Activated T-cell treated with anti-CD3 and anti-CD28 coated beads, Interleukin-2, amount 50 U/mL, for 72 hours (primary cell): Measurements from ENCODE around the gene PMM1. TPM values are rescaled to one million over a fixed set of nuclear protein-coding genes. Genes with fewer than 3 reads are reported as not detected.

Source experiments
- ATAC-seq, 2 donors: fragments of 150-1000 bp; cut with Tn5 transposase; replicated peaks in 1 of 2; 2 replicates each; pipeline ENCODE4 v1.10.0; 2021; ENCODE audit warnings: moderate library complexity in 2 of 2, mild to moderate bottlenecking in 1 of 2
- DNase-seq, 2 donors: peaks; one replicate each; pipeline ENCODE4 v3.0.0; 2021 to 2022; ENCODE audit warnings: mixed read lengths in 1 of 2
- H3K27ac Mint-ChIP-seq: one replicate; pipeline ENCODE4 v1.8.0; 2022; ENCODE audit warnings: mild to moderate bottlenecking, moderate library complexity, mixed read lengths
- H3K27me3 Mint-ChIP-seq: one replicate; pipeline ENCODE4 v1.8.0; 2022; ENCODE audit warnings: low read depth, mixed read lengths
- H3K36me3 Mint-ChIP-seq, 2 donors: one replicate each; pipeline ENCODE4 v1.8.0; 2022; ENCODE audit warnings: mixed read lengths in 2 of 2, mild to moderate bottlenecking in 1 of 2; ENCODE audit not compliant: insufficient read depth in 2 of 2
- H3K4me1 Mint-ChIP-seq: one replicate; pipeline ENCODE4 v1.8.0; 2022; ENCODE audit warnings: low read depth, mixed read lengths
- H3K4me3 Mint-ChIP-seq, 2 donors: one replicate each; pipeline ENCODE4 v1.8.0; 2022; ENCODE audit warnings: mild to moderate bottlenecking in 2 of 2, mixed read lengths in 2 of 2, moderate library complexity in 2 of 2
- H3K9me3 Mint-ChIP-seq, 2 donors: one replicate each; pipeline ENCODE4 v1.8.0; 2022; ENCODE audit warnings: mixed read lengths in 2 of 2
- total RNA-seq, 2 donors: library from RNA; stranded (reverse); gene quantifications; one replicate each; pipeline ENCODE4 v1.2.3, GENCODE V29; 2022

PMM1 gene
- total RNA-seq, 2 donors from 2014 or later, result 84.3 to 86.2 TPM

DNA sequence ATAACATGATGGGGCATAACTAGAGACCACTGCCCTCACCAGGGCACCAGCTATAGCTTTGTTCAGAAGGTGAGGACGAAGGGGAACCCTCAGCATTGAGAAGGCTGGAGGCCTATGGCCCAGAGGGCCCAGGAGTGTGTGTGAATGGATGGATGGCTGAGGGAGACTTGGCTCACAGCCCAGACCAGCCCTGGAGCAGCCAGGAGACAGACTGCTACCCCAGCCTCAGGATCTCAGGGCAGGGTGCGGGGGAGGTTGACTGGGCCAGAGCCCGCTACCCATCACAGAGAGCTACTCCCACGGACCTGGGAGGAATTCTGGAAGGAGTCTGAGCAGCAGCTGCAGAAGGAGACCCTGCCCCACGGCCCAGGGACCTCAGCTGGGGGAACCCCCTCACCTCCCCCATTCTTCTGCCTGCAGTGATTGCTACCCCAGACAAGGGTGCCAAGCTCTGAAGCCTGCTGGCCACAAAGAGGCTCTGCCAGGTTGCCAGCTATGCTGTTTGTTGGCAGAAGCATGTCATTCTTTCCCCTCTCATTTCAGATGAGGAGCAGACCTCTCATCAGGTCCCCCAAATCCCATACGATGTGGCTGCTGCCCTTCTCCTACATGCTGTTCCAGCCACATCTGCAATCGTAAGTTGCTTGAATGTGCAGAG, 34.2 kb downstream of the PMM1 start:
- no peaks in the 10 kb centered on the region for H3K4me1 Mint-ChIP-seq
- no peak for DNase-seq

DNA sequence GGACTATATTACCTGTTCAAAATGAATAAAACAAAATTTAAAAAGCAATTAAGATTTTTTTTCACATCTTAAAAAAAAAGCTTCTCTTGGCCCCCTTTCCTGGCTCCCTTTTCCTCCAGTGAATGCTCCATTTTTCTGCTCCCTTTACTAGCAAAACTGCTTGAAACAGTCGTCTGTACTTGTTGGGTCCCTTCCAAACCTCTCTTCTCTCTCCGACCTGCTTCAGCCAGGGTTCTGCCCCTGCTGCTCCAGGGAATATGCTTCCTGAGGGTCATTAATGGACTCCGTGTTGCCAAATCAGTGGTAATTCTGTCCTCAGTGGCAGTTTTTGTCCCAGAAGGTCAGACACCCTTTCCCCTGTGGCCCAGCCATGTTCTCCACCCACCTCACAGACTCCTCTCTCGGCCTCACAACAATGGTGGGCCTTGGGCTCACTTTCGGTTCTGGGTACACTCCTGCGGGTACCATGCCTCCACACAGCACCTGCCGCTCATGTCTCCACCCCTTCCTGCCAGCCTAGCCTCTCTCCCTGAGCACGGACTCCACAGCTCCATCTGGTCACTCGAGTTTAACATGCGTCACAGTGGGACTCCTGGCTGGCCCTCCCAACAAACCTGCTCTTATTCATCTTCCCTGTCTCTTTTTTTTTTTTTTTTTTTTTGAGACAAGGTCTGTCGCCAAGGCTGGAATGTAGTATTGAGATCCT, 37.6 kb downstream of the PMM1 start:
- no peaks in the 10 kb centered on the region for H3K4me1 Mint-ChIP-seq
- DNase-seq, result no peak
- no peaks in the 10 kb centered on the region for H3K36me3 Mint-ChIP-seq
- H3K27ac Mint-ChIP-seq, result no peak overlapping the region
- no peaks in the 10 kb centered on the region for H3K9me3 Mint-ChIP-seq
- no peak for ATAC-seq
- H3K4me3 Mint-ChIP-seq, result no peak overlapping the region
- H3K27me3 Mint-ChIP-seq, result peaks cover 10% of the 10 kb centered on the region

More for the DNA sequence above, 34.2 kb downstream of the PMM1 start:
- Mint-ChIP-seq H3K4me3 (no peak overlapping the region), H3K9me3 (no peaks in the 10 kb centered on the region), H3K27ac (no peak overlapping the region), H3K27me3 (peaks cover 20% of the 10 kb centered on the region), H3K36me3 (no peaks in the 10 kb centered on the region)
- no peak for ATAC-seq

DNA sequence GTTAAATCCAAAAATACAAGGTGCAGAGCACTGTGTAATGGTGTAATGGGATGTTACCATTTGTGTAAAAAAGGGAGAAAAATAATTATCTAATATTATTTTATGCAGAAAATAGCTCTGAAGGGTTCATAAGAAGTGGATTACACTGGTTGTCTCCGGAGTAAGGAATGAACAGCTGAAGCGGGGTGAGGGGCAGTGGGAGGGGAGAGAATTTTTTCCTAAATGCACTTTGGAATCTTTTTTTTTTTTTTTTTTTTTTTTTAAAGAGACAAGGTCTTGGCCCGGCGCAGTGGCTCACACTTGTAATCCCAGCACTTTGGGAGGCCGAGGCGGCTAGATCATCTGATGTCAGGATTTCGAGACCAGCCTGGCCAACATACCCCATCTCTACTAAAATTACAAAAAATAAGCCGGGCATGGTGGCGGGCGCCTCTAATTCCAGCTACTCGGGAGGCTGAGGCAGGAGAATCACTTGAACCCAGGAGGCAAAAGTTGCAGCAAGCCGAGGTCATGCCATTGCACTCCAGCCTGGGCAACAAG, 38.6 kb downstream of the PMM1 start:
- H3K27ac Mint-ChIP-seq, result no peak overlapping the region
- no peaks in the 10 kb centered on the region for H3K9me3 Mint-ChIP-seq
- H3K4me1 Mint-ChIP-seq, result no peaks in the 10 kb centered on the region
- H3K36me3 Mint-ChIP-seq, result no peaks in the 10 kb centered on the region
- peaks cover under 1% of the 10 kb centered on the region for H3K27me3 Mint-ChIP-seq
- H3K4me3 Mint-ChIP-seq, result no peak overlapping the region
- ATAC-seq (no peak), DNase-seq (no peak)

DNA sequence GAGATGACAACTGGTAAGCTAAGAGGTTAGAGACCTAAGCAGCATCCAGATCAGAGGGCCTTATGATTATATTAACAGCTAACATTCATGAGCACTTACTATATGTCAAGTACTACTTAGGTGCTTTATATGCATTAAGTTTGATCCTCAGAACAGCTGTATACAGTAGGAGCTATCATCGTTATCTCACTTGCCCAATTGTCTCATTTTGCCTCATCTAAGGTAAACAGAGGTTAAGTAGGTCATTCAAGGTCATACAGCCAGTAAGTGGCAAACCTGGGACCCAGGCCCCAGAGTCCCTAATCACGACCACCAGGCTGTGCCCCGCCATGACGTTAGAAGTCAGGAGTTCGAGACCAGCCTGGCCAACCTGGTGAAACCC, 40.8 kb downstream of the PMM1 start:
- no peak for DNase-seq
- Mint-ChIP-seq H3K36me3 (peaks cover 1% of the 10 kb centered on the region in 2 donors), H3K4me1 (peaks cover 13% of the 10 kb centered on the region), H3K9me3 (no peaks in the 10 kb centered on the region), H3K27ac (no peak overlapping the region), H3K4me3 (no peak overlapping the region), H3K27me3 (no peaks in the 10 kb centered on the region)
- ATAC-seq, result no peak

DNA sequence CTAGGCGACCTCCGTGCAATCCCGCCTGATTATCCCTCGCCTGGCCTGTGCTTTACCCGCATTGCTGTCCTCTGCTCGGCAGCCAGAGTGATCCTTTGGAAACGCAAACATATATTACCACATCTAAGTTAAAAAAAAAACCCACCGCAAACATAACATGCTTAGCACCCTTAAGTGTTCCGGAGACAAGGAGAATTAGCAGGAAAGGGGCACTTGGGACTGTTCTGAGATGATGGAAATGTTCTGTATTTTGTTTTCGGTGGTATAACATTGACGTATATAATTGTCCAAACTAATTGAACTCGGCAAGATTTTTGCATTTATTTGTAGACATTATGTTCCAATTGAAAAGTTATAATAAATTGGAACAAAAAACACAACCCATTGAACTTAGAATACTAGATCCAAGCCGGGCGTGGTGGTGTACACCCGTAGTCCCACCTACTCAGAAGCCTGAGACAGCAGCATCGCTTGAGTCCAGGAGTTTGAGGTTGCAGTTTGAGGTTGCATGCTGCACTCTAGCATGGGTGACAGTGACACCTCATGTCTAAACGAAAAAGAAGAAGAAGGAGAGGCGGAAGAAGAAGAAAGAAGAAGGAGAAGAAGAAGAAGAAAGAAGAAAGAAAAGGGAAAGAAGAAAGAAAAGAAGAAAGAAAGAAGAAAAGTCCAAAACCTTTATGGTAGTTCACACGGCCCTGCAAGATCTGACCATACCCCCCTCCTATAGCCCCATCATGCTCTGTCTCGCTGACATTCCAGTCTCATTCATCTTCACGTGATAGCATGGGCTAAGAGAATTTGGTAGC, 44.8 kb downstream of the PMM1 start:
- ATAC-seq (no peak), DNase-seq (no peak)
- peaks cover 46% of the 10 kb centered on the region for H3K4me1 Mint-ChIP-seq
- peak overlapping the region; percentile 98 to 100 for H3K4me3 Mint-ChIP-seq
- H3K27ac Mint-ChIP-seq, result peak overlapping the region; percentile 84
- no peaks in the 10 kb centered on the region for H3K27me3 Mint-ChIP-seq
- H3K9me3 Mint-ChIP-seq, result no peaks in the 10 kb centered on the region
- H3K36me3 Mint-ChIP-seq, result peaks cover 1% of the 10 kb centered on the region in 2 donors

DNA sequence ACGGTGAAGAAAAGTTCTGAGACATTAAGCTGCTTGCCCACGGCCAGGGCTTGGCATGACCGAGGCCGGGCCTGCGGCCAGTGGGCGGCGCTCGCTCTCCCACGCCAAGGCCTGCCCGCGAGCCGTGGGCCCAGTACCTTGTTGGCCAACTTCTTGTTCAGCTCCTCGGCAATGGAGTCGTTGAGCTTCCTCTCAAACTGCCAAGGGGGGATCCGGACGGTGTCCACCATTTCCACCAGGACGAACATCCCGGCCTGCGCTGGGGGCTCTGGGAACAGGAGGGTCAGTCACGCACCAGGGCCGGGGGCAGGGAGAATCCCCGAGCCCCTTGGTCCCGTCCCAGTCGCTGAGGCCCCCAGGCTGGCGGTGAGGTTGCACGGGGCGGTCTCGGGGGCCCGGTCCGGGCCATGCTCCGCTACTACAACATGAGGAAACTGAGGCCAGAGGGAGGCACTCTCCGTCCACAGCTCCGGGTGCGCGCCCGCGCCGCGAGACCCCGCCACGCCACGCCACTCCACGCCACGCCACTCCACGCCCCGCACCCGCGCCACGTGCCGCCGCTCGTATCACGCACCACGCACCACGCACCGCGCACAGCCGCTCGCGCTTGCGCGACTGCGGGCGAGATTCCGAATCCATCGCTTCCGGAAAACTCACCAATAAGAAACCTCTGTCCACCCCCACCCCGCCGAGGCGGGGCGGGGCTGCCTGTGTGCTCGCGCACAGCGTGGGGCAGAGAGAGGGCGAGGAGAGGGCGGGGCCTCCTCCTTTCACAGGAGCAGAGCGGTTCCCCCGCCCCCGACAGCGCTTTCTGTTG, 45.6 kb downstream of the PMM1 start, which contains the start of gene POLR3H:
TSS of gene POLR3H (minus strand) at position 617 of the 817 bp plus-strand sequence. CDS start at position 248, 369 bp downstream.
- DNase-seq, result peak; percentile 97 to 98
- peak within 1 kb of the TSS; percentile 98 to 100 for H3K4me3 Mint-ChIP-seq
- peak; percentile 98 for ATAC-seq
- H3K36me3 Mint-ChIP-seq, result peaks cover 1 to 3% of the 10 kb centered on the region in 2 donors
- peak within 1 kb of the TSS; percentile 84 for H3K27ac Mint-ChIP-seq
- H3K4me1 Mint-ChIP-seq, result peaks cover 46% of the 10 kb centered on the region
- H3K9me3 Mint-ChIP-seq, result no peaks in the 10 kb centered on the region
- no peaks in the 10 kb centered on the region for H3K27me3 Mint-ChIP-seq

DNA sequence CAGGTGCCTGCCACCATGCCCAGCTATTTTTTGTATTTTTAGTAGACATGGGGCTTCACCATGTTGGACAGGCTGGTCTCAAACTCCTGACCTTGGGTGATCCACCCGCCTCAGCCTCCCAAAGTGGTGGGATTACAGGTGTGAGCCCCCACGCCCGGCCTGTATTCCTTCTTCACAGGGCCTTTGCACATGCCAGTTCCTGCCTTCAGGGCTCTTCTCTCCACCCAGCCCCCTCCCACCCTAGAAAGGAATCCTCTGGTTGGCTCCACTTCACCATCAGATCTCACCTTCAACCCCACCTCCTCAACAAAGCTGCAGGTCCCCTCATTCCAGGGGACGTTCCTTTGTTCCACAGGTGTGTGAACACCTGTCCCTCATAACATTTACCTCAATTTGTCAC, 47.4 kb downstream of the PMM1 start:
- peaks cover 46% of the 10 kb centered on the region for H3K4me1 Mint-ChIP-seq
- ATAC-seq, result no peak
- no peaks in the 10 kb centered on the region for H3K27me3 Mint-ChIP-seq
- H3K27ac Mint-ChIP-seq, result peak overlapping the region; percentile 75
- no peak for DNase-seq
- H3K36me3 Mint-ChIP-seq, result peaks cover 1 to 3% of the 10 kb centered on the region in 2 donors
- H3K9me3 Mint-ChIP-seq, result no peaks in the 10 kb centered on the region
- H3K4me3 Mint-ChIP-seq, result peak overlapping the region; percentile 98 to 100

DNA sequence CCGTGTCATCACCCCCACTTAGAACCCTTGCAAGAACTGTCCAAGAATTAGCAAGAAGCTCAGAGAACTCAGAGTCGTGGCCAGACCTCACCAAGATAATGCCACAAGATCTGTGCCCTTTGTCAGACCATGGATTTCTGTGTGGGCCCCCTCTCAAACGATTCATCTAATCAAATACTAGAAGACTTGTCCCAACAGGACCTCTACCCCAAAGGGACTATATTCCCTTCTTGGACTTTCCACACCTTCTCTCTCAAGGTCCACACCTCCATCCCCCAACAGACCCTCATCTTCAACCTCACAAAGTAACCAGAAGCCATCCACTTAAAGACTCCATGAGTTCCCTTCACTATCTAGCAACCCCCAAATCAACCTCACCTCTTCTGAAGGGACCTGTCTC, 48.2 kb downstream of the PMM1 start:
- Mint-ChIP-seq H3K4me1 (peaks cover 46% of the 10 kb centered on the region), H3K4me3 (peak overlapping the region; percentile 28 to 100)

DNA sequence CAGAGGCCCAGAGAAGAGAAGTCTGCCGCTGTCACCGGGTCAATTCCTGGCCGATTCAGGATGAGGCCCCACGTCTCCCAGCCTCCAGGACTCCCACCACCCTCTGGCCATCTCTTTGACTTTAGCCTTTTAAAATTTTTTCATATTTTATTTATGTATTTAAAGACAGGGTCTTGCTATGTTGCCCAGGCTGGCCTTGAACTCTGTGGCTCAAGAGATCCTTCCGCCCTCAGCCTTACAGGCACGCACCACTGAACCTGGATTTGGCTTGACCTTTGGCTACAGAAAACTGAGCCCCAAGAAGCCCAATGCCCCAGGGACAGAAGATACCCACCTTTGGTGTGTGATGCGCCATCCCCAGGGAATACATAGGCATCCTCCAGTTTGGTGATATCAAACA, 49.3 kb downstream of the PMM1 start:
- H3K4me1 Mint-ChIP-seq, result peaks cover 45% of the 10 kb centered on the region
- no peak for ATAC-seq
- no peak overlapping the region for H3K27ac Mint-ChIP-seq
- H3K4me3 Mint-ChIP-seq, result no peak overlapping the region
- peaks cover 1 to 3% of the 10 kb centered on the region in 2 donors for H3K36me3 Mint-ChIP-seq
- H3K9me3 Mint-ChIP-seq, result no peaks in the 10 kb centered on the region
- no peak for DNase-seq
- no peaks in the 10 kb centered on the region for H3K27me3 Mint-ChIP-seq

More for the DNA sequence above, 48.2 kb downstream of the PMM1 start:
- ATAC-seq, result no peak
- peaks cover 1 to 3% of the 10 kb centered on the region in 2 donors for H3K36me3 Mint-ChIP-seq
- H3K27me3 Mint-ChIP-seq, result no peaks in the 10 kb centered on the region
- DNase-seq, result no peak
- no peaks in the 10 kb centered on the region for H3K9me3 Mint-ChIP-seq
- H3K27ac Mint-ChIP-seq, result peak overlapping the region; percentile 75

DNA sequence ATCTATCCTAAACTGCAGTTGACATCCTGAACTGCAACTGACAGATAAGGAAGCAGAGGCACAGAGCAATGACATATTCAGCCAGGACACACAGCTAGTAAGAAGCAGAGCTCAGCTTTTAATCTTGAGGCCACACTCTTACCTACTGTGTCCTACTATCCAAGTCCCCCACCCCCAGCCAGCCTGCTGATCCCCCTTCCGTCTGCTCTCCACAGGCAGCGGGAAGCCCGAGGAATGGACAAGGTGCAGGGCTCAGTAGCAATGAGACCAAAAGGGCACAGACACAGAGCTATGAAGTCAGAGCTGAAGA, 49.7 kb downstream of the PMM1 start:
- H3K4me3 Mint-ChIP-seq, result no peak overlapping the region
- ATAC-seq (no peak), DNase-seq (no peak)
- peaks cover 1 to 5% of the 10 kb centered on the region in 2 donors for H3K36me3 Mint-ChIP-seq
- H3K4me1 Mint-ChIP-seq, result peaks cover 41% of the 10 kb centered on the region
- no peaks in the 10 kb centered on the region for H3K9me3 Mint-ChIP-seq
- no peak overlapping the region for H3K27ac Mint-ChIP-seq
- no peaks in the 10 kb centered on the region for H3K27me3 Mint-ChIP-seq

DNA sequence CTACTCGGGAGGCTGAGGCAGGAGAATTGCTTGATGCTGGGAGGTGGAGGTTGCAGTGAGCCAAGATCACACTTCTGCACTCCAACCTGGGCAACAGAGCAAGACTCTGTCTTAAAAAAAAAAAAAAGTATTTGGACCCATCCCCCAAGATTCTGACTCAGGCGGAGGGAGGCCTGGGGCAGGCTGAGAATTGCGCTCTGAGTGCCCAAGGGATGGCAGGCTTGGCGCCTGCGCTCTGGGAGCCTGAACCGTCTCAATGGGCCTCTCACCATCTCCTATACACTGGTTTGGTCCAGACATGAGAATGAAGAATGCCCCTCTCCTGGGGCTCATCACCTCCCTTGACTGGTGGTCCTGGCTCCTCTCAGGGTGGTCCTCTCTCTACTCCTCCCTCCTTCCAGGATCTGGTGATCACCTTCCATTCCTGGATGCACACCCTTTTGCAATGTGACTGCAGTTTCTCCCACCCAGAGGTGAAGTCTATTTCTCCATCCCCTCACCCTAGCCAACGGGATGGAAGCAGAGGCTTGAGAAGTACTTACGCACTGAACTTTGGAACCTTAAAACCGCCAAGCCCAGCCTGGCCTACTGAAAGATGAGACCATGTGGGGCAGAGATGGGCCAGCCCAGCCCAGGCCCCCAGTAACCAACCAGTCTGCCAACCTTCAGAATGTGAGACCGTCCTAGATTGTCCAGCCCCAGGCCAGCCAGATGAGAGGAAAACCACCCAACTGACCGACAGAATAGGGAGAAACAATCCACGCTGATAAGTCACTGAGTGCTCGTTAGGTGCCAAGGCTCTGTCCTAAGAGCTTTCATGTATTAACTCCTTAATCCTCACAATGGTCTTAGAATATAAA, 50.3 kb downstream of the PMM1 start:
- no peak for ATAC-seq
- peaks cover 35% of the 10 kb centered on the region for H3K4me1 Mint-ChIP-seq
- H3K4me3 Mint-ChIP-seq, result no peak overlapping the region

DNA sequence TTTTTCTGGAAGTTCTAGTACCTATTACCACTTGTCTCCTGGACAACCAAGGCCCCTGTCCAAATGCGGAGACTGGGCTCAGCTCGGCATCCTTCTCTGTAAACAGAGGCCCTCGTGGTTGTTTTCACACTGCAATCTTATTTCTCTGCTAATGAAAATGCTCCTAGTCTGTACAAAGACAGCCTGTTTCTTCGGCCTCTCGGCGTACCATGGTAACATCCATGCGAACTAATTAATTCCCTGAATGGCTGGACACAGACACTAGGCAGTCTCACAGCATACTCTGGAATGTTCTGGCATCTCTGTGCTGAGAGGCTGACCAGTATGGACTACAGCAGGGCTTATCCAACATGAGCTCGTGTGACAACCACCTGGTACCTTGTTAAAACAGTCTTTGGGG, 51.1 kb downstream of the PMM1 start:
- Mint-ChIP-seq H3K4me1 (peaks cover 32% of the 10 kb centered on the region), H3K9me3 (no peaks in the 10 kb centered on the region), H3K27me3 (no peaks in the 10 kb centered on the region), H3K36me3 (peaks cover 0 to 4% of the 10 kb centered on the region in 2 donors), H3K27ac (no peak overlapping the region), H3K4me3 (no peak overlapping the region)
- no peak for ATAC-seq
- DNase-seq, result no peak

More for the DNA sequence above, 50.3 kb downstream of the PMM1 start:
- peak overlapping the region; percentile 9 for H3K27ac Mint-ChIP-seq
- no peak for DNase-seq
- no peaks in the 10 kb centered on the region for H3K27me3 Mint-ChIP-seq
- no peaks in the 10 kb centered on the region for H3K9me3 Mint-ChIP-seq
- H3K36me3 Mint-ChIP-seq, result peaks cover 1 to 5% of the 10 kb centered on the region in 2 donors
